CD14-positive monocyte (primary cell): ENCODE results near the gene TBC1D30. TPM values are rescaled to one million over a fixed set of nuclear protein-coding genes. Genes with fewer than 3 reads are reported as not detected.

Experiments
- DNase-seq, 3 donors: peaks; one replicate each; pipeline ENCODE4 v3.0.0-alpha.2; 2011 to 2022
- H2AFZ ChIP-seq: 2 replicates; pipeline ENCODE4 v1.6.0; 2012; ENCODE audit warnings: mild to moderate bottlenecking, low read depth, low read length, inconsistent platforms; ENCODE audit not compliant: insufficient read depth, poor library complexity, severe bottlenecking
- H3K27ac ChIP-seq, 2 donors: 1 replicate in 1 of 2; 2 replicates in 1 of 2; pipeline ENCODE4 v1.5.1; 2012 to 2013; ENCODE audit warnings: low read length in 2 of 2, control low read depth in 1 of 2, inconsistent platforms in 1 of 2, low read depth in 1 of 2, mild to moderate bottlenecking in 1 of 2
- H3K27me3 ChIP-seq, 2 donors: one replicate each; pipeline versions ENCODE4 v1.6.0 to v1.6.1; 2011 to 2013; ENCODE audit warnings: low read length in 2 of 2; ENCODE audit not compliant: control insufficient read depth in 2 of 2, insufficient read depth in 2 of 2
- H3K36me3 ChIP-seq, 2 donors: replicated peaks in 1 of 2; 1 replicate in 1 of 2; 2 replicates in 1 of 2; pipeline versions ENCODE4 v1.5.1 to v1.6.1; 2012 to 2013; ENCODE audit warnings: low read length in 2 of 2, control low read depth in 1 of 2, inconsistent platforms in 1 of 2, mild to moderate bottlenecking in 1 of 2; ENCODE audit not compliant: insufficient read depth in 2 of 2, control insufficient read depth in 1 of 2
- H3K4me1 ChIP-seq, 2 donors: 1 replicate in 1 of 2; 2 replicates in 1 of 2; pipeline versions ENCODE4 v1.5.1 to v1.6.1; 2012 to 2013; ENCODE audit warnings: low read length in 2 of 2, control low read depth in 1 of 2, inconsistent platforms in 1 of 2, mild to moderate bottlenecking in 1 of 2, moderate library complexity in 1 of 2; ENCODE audit not compliant: insufficient read depth in 2 of 2, control insufficient read depth in 1 of 2
- H3K4me2 ChIP-seq: replicated peaks from 2 replicates; pipeline ENCODE3; 2012; ENCODE audit warnings: low read length, moderate library complexity, mild to moderate bottlenecking; ENCODE audit not compliant: poor library complexity, severe bottlenecking; ENCODE audit errors: extremely low read depth
- H3K4me3 ChIP-seq, 3 experiments: fragments of 200-600 bp in 1 of 3; sonication (generic) in 1 of 3; replicated peaks in 1 of 3; 1 replicate in 2 of 3; 2 replicates in 1 of 3; pipeline ENCODE4 v1.5.1; 2011 to 2013; ENCODE audit warnings: low read length in 3 of 3, mild to moderate bottlenecking in 3 of 3, control low read depth in 2 of 3, low read depth in 2 of 3, inconsistent platforms in 1 of 3, moderate library complexity in 1 of 3
- H3K79me2 ChIP-seq: 2 replicates; pipeline ENCODE4 v1.6.0; 2012; ENCODE audit warnings: mild to moderate bottlenecking, control low read depth, inconsistent platforms, low read length, moderate library complexity; ENCODE audit not compliant: insufficient read depth
- H3K9ac ChIP-seq: 2 replicates; pipeline ENCODE4 v1.6.0; 2017; ENCODE audit warnings: low read length, mild to moderate bottlenecking; ENCODE audit not compliant: insufficient read depth, poor library complexity, severe bottlenecking
- H3K9me3 ChIP-seq, 2 donors: replicated peaks in 1 of 2; 1 replicate in 1 of 2; 2 replicates in 1 of 2; pipeline versions ENCODE4 v1.5.1 to v1.6.1; 2012 to 2013; ENCODE audit warnings: low read length in 2 of 2, control low read depth in 1 of 2; ENCODE audit not compliant: control insufficient read depth in 1 of 2, insufficient read depth in 1 of 2
- H4K20me1 ChIP-seq: 2 replicates; pipeline ENCODE4 v1.6.0; 2012; ENCODE audit warnings: mild to moderate bottlenecking, low read length, control low read depth, moderate library complexity; ENCODE audit not compliant: insufficient read depth
- H3K27ac Mint-ChIP-seq, 7 donors: one replicate each; pipeline ENCODE4 v1.8.0; 2020; ENCODE audit warnings: mild to moderate bottlenecking in 7 of 7, mixed read lengths in 7 of 7, moderate library complexity in 6 of 7, inconsistent platforms in 2 of 7
- H3K27me3 Mint-ChIP-seq, 3 donors: one replicate each; pipeline ENCODE4 v1.8.0; 2021 to 2022; ENCODE audit warnings: low read depth in 3 of 3, mild to moderate bottlenecking in 3 of 3, mixed read lengths in 3 of 3, moderate library complexity in 3 of 3, inconsistent platforms in 1 of 3
- H3K36me3 Mint-ChIP-seq, 2 donors: one replicate each; pipeline ENCODE4 v1.8.0; 2020; ENCODE audit warnings: mixed read lengths in 2 of 2, inconsistent platforms in 1 of 2, mild to moderate bottlenecking in 1 of 2
- H3K4me1 Mint-ChIP-seq: one replicate; pipeline ENCODE4 v1.8.0; 2020; ENCODE audit warnings: mild to moderate bottlenecking, mixed read lengths
- H3K4me3 Mint-ChIP-seq, 2 donors: one replicate each; pipeline ENCODE4 v1.8.0; 2020; ENCODE audit warnings: mild to moderate bottlenecking in 2 of 2, mixed read lengths in 2 of 2, moderate library complexity in 1 of 2
- H3K9me3 Mint-ChIP-seq, 7 donors: one replicate each; pipeline ENCODE4 v1.8.0; 2020 to 2022; ENCODE audit warnings: mixed read lengths in 7 of 7, mild to moderate bottlenecking in 6 of 7, moderate library complexity in 6 of 7, inconsistent platforms in 2 of 7
- WGBS: methylation state at CpG from one replicate; pipeline ENCODE4 v1.1.5; 2013; ENCODE audit warnings: missing lambda C conversion rate; ENCODE audit not compliant: insufficient coverage; 5-methylcytosine and 5-hydroxymethylcytosine counted together
- intact Hi-C, 2 donors: fragments of 100-400 bp; cut with micrococcal nuclease; formaldehyde crosslinking; loops; one replicate each; pipeline versions ENCODE4 v1.15.0 to v1.15.1; 2023
- polyA plus RNA-seq, 3 donors: library from polyadenylated mRNA; depleted of rRNA in 1 of 3; unstranded in 2 of 3; stranded (reverse) in 1 of 3; fragments of 300-500 nt in 2 of 3; fragments of >200 nt in 1 of 3; fragmentation: Illumina TruSeq in 2 of 3; gene quantifications; 1 replicate in 2 of 3; 2 replicates in 1 of 3; pipeline ENCODE4 v1.2.3, GENCODE V29; 2012 to 2021
- TF ChIP-seq, protein P1 (sequence below): fragments of 200-600 bp; IDR thresholded peaks from one replicate; pipeline ENCODE4 v1.8.0; 2022; ENCODE audit warnings: antibody characterized with exemption, mild to moderate bottlenecking

TBC1D30 gene
- polyA plus RNA-seq, 3 donors, result 1.1 to 2.8 (median 2.7) TPM

GRCh38 chr12:64876388-64877071 is 52.1 kb downstream of the TBC1D30 start:
- DNase-seq, result no peak
- 83% methylated on average over 9 of the region's 12 CpGs for WGBS
- Mint-ChIP-seq H3K27me3 (peaks cover 2 to 4% (median 3%) of the 10 kb centered on the region in 3 donors), H3K4me1 (peaks cover 4% of the 10 kb centered on the region), H3K36me3 (no peaks in the 10 kb centered on the region), H3K27ac (no peak overlapping the region), H3K4me3 (no peak overlapping the region), H3K9me3 (peaks cover 0 to 5% (median 0%) of the 10 kb centered on the region in 7 donors)
- Histone ChIP-seq H3K36me3 (no peaks in the 10 kb centered on the region), H3K9ac (no peak overlapping the region), H3K4me2 (no peak overlapping the region), H3K79me2 (no peaks in the 10 kb centered on the region), H3K4me3 (no peak overlapping the region), H3K9me3 (no peaks in the 10 kb centered on the region), H3K27me3 (no peaks in the 10 kb centered on the region), H2AFZ (no peak overlapping the region), H3K4me1 (no peaks in the 10 kb centered on the region), H4K20me1 (no peaks in the 10 kb centered on the region), H3K27ac (no peak overlapping the region)
- TF ChIP-seq, protein P1, sequence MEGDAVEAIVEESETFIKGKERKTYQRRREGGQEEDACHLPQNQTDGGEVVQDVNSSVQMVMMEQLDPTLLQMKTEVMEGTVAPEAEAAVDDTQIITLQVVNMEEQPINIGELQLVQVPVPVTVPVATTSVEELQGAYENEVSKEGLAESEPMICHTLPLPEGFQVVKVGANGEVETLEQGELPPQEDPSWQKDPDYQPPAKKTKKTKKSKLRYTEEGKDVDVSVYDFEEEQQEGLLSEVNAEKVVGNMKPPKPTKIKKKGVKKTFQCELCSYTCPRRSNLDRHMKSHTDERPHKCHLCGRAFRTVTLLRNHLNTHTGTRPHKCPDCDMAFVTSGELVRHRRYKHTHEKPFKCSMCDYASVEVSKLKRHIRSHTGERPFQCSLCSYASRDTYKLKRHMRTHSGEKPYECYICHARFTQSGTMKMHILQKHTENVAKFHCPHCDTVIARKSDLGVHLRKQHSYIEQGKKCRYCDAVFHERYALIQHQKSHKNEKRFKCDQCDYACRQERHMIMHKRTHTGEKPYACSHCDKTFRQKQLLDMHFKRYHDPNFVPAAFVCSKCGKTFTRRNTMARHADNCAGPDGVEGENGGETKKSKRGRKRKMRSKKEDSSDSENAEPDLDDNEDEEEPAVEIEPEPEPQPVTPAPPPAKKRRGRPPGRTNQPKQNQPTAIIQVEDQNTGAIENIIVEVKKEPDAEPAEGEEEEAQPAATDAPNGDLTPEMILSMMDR, result no peak
- intact Hi-C loops, result no loop called here

GRCh38 chr12:64877363-64878004 is 53.0 kb downstream of the TBC1D30 start:
- Histone ChIP-seq H3K27ac (no peak overlapping the region), H3K36me3 (no peaks in the 10 kb centered on the region), H2AFZ (no peak overlapping the region), H3K79me2 (no peaks in the 10 kb centered on the region), H3K4me1 (no peaks in the 10 kb centered on the region), H4K20me1 (no peaks in the 10 kb centered on the region), H3K4me3 (no peak overlapping the region), H3K27me3 (no peaks in the 10 kb centered on the region), H3K9ac (no peak overlapping the region), H3K4me2 (no peak overlapping the region), H3K9me3 (no peaks in the 10 kb centered on the region)
- no CpG with 5 or more reads among the region's 3 CpGs for WGBS
- H3K4me3 Mint-ChIP-seq, result no peak overlapping the region
- H3K27ac Mint-ChIP-seq, result no peak overlapping the region
- H3K4me1 Mint-ChIP-seq, result peaks cover 4% of the 10 kb centered on the region
- peaks cover 3 to 6% (median 3%) of the 10 kb centered on the region in 3 donors for H3K27me3 Mint-ChIP-seq
- intact Hi-C loops, result no loop called here
- TF ChIP-seq, protein P1, result no peak
- no peak for DNase-seq
- no peaks in the 10 kb centered on the region for H3K36me3 Mint-ChIP-seq
- peaks cover 0 to 5% (median 1%) of the 10 kb centered on the region in 7 donors for H3K9me3 Mint-ChIP-seq
